B cell (primary cell): ENCODE results near the gene MKRN2OS. TPM values are rescaled to one million over a fixed set of nuclear protein-coding genes. Genes with fewer than 3 reads are reported as not detected.

Experiments
- ATAC-seq: fragments of 200-7000 bp; cut with Tn5 transposase; one replicate; pipeline ENCODE4 v1.10.0; 2021; ENCODE audit warnings: low read depth, mild to moderate bottlenecking, moderate number of reproducible peaks, moderate library complexity
- CTCF ChIA-PET: fragments of 350-600 bp; sonication (Branson Sonifier 250); formaldehyde crosslinking; loops from one replicate; lab custom pipeline; 2021; ENCODE audit warnings: antibody characterized with exemption, inconsistent platforms; lab: Charles Lee
- POLR2A ChIA-PET: fragments of 350-600 bp; sonication (Branson Sonifier 250); formaldehyde crosslinking; loops from one replicate; lab custom pipeline; 2021; ENCODE audit warnings: antibody characterized with exemption; lab: Charles Lee
- DNase-seq: peaks from one replicate; pipeline ENCODE4 v3.0.0; 2013
- H2AFZ ChIP-seq: 2 replicates; pipeline ENCODE4 v1.6.1; 2012; ENCODE audit warnings: mild to moderate bottlenecking, low read depth, low read length; ENCODE audit not compliant: insufficient read depth, poor library complexity, severe bottlenecking
- H3K27ac ChIP-seq, 2 donors: 1 replicate in 1 of 2; 2 replicates in 1 of 2; pipeline ENCODE4 v1.5.1; 2012 to 2013; ENCODE audit warnings: low read length in 2 of 2, mild to moderate bottlenecking in 2 of 2, moderate library complexity in 1 of 2
- H3K27me3 ChIP-seq, 4 experiments: fragments of 200-600 bp in 1 of 4; sonication (generic) in 1 of 4; replicated peaks in 1 of 4; 1 replicate in 2 of 4; 2 replicates in 2 of 4; pipeline versions ENCODE4 v1.6.1 to v1.7.0; 2013 to 2016; ENCODE audit warnings: low read length in 3 of 4, mild to moderate bottlenecking in 2 of 4, mixed read lengths in 1 of 4, moderate library complexity in 1 of 4; ENCODE audit not compliant: insufficient read depth in 4 of 4, control insufficient read depth in 3 of 4; ENCODE audit errors: control extremely low read depth in 1 of 4
- H3K36me3 ChIP-seq, 2 experiments: replicated peaks in 1 of 2; 1 replicate in 1 of 2; 2 replicates in 1 of 2; pipeline versions ENCODE4 v1.6.1 to v1.7.1; 2013; ENCODE audit warnings: low read length in 1 of 2; ENCODE audit not compliant: insufficient read depth in 2 of 2, control insufficient read depth in 1 of 2; ENCODE audit errors: control extremely low read depth in 1 of 2, extremely low read depth in 1 of 2
- H3K4me1 ChIP-seq, 2 donors: fragments of 200-600 bp in 1 of 2; sonication (generic) in 1 of 2; 1 replicate in 1 of 2; 2 replicates in 1 of 2; pipeline versions ENCODE4 v1.5.1 to v1.6.1; 2013 to 2017; ENCODE audit warnings: low read length in 2 of 2; ENCODE audit not compliant: control insufficient read depth in 2 of 2, insufficient read depth in 2 of 2
- H3K4me2 ChIP-seq: replicated peaks from 2 replicates; pipeline ENCODE3; 2012; ENCODE audit warnings: mild to moderate bottlenecking, low read depth, low read length; ENCODE audit not compliant: poor library complexity, severe bottlenecking
- H3K4me3 ChIP-seq, 5 experiments: fragments of 200-600 bp in 1 of 5; sonication (generic) in 1 of 5; 1 replicate in 3 of 5; 2 replicates in 2 of 5; pipeline versions ENCODE4 v1.5.1 to v1.7.0; 2011 to 2016; ENCODE audit warnings: low read length in 4 of 5, mild to moderate bottlenecking in 4 of 5, low read depth in 2 of 5, control low read depth in 1 of 5, moderate library complexity in 1 of 5; ENCODE audit not compliant: insufficient read depth in 1 of 5; ENCODE audit errors: control extremely low read depth in 1 of 5, extremely low read depth in 1 of 5
- H3K79me2 ChIP-seq: fragments of 200-600 bp; sonication (generic); one replicate; pipeline ENCODE4 v1.6.0; 2016; ENCODE audit warnings: low read length; ENCODE audit not compliant: control insufficient read depth, insufficient read depth
- H3K9ac ChIP-seq: fragments of 200-600 bp; sonication (generic); 2 replicates; pipeline ENCODE4 v1.6.1; 2017; ENCODE audit warnings: mild to moderate bottlenecking, low read length, moderate library complexity
- H3K9me3 ChIP-seq, 3 donors: one replicate each; pipeline versions ENCODE4 v1.6.1 to v1.7.1; 2013; ENCODE audit warnings: low read length in 2 of 3; ENCODE audit not compliant: control insufficient read depth in 2 of 3, insufficient read depth in 1 of 3; ENCODE audit errors: control extremely low read depth in 1 of 3
- H4K20me1 ChIP-seq: 2 replicates; pipeline ENCODE4 v1.6.0; 2012; ENCODE audit warnings: mild to moderate bottlenecking, low read length; ENCODE audit not compliant: insufficient read depth, control insufficient read depth, poor library complexity, severe bottlenecking
- H3K27ac Mint-ChIP-seq: one replicate; pipeline ENCODE4 v1.8.0; 2021; ENCODE audit warnings: mixed read lengths
- H3K27me3 Mint-ChIP-seq: one replicate; pipeline ENCODE4 v1.8.0; 2021; ENCODE audit warnings: mixed read lengths
- H3K4me1 Mint-ChIP-seq: one replicate; pipeline ENCODE4 v1.8.0; 2021; ENCODE audit warnings: mixed read lengths
- H3K4me3 Mint-ChIP-seq: one replicate; pipeline ENCODE4 v1.8.0; 2021; ENCODE audit warnings: mixed read lengths
- H3K9me3 Mint-ChIP-seq: one replicate; pipeline ENCODE4 v1.8.0; 2022; ENCODE audit warnings: mixed read lengths; ENCODE audit not compliant: insufficient read depth
- CTCF ChIP-seq: fragments of 200-600 bp; IDR thresholded peaks from one replicate; pipeline ENCODE4 v1.8.0; 2022; ENCODE audit warnings: antibody characterized with exemption, mild to moderate bottlenecking
- EZH2 ChIP-seq: IDR thresholded peaks from 2 replicates; pipeline ENCODE4 v1.6.1; 2012; ENCODE audit warnings: borderline replicate concordance, low read depth, mild to moderate bottlenecking, moderate library complexity, low read length; ENCODE audit not compliant: insufficient read depth, poor library complexity, severe bottlenecking
- WGBS: methylation state at CpG from one replicate; pipeline ENCODE4 v1.1.5; 2013; ENCODE audit warnings: missing lambda C conversion rate; ENCODE audit not compliant: insufficient coverage; 5-methylcytosine and 5-hydroxymethylcytosine counted together
- intact Hi-C: fragments of 100-400 bp; cut with micrococcal nuclease; formaldehyde crosslinking; loops from one replicate; pipeline ENCODE4 v1.10.0; 2022
- polyA plus RNA-seq: library from polyadenylated mRNA; depleted of rRNA; stranded (reverse); fragments of >200 nt; gene quantifications from 2 replicates; pipeline ENCODE4 v1.2.3, GENCODE V29; 2012
- total RNA-seq, 2 donors: library from RNA; stranded (reverse); fragments of 120-200 nt in 1 of 2; gene quantifications; 1 replicate in 1 of 2; 2 replicates in 1 of 2; pipeline versions ENCODE4 v1.2.3 to v1.2.4, GENCODE V29; 2013 to 2022

The MKRN2OS gene
- total and polyA plus RNA-seq, 2 donors (not counting 1 experiment from before 2014, with no cell fraction given): not detected

GRCh38 chr3:12585970-12586369 is 40.7 kb upstream of the MKRN2OS start:
- Histone ChIP-seq H3K9me3 (no peaks in the 10 kb centered on the region), H3K9ac (no peak overlapping the region), H3K4me3 (no peak overlapping the region), H3K4me2 (no peak overlapping the region), H3K27me3 (no peaks in the 10 kb centered on the region), H4K20me1 (no peaks in the 10 kb centered on the region), H2AFZ (no peak overlapping the region), H3K79me2 (no peaks in the 10 kb centered on the region), H3K36me3 (peaks cover 5 to 88% of the 10 kb centered on the region in 2 experiments), H3K27ac (peak overlapping the region in 1 of 2 donors; percentile 25), H3K4me1 (peaks cover 10 to 14% of the 10 kb centered on the region in 2 donors)
- Mint-ChIP-seq H3K27me3 (no peaks in the 10 kb centered on the region), H3K9me3 (no peaks in the 10 kb centered on the region), H3K4me3 (no peak overlapping the region), H3K27ac (peak overlapping the region; percentile 8), H3K4me1 (peaks cover 15% of the 10 kb centered on the region)
- POLR2A ChIA-PET: no interaction called here
- CTCF ChIA-PET: no interaction called here
- TF ChIP-seq EZH2 (no peak), CTCF (no peak)
- intact Hi-C loops: no loop called here
- DNase-seq (no peak), ATAC-seq (no peak)
- 88% methylated on average over 1 of the region's 5 CpGs for WGBS

GRCh38 chr3:12585181-12585580 is 39.9 kb upstream of the MKRN2OS start:
- Histone ChIP-seq H3K4me1 (peaks cover 3 to 7% of the 10 kb centered on the region in 2 donors), H3K4me2 (no peak overlapping the region), H3K27ac (no peak overlapping the region), H3K4me3 (no peak overlapping the region), H4K20me1 (no peaks in the 10 kb centered on the region), H3K36me3 (peaks cover 7 to 85% of the 10 kb centered on the region in 2 experiments), H2AFZ (no peak overlapping the region), H3K27me3 (no peaks in the 10 kb centered on the region), H3K9me3 (no peaks in the 10 kb centered on the region), H3K9ac (no peak overlapping the region), H3K79me2 (no peaks in the 10 kb centered on the region)
- intact Hi-C loops: no loop called here
- no peak for TF ChIP-seq EZH2
- no peak for TF ChIP-seq CTCF
- DNase-seq: no peak
- Mint-ChIP-seq H3K27me3 (no peaks in the 10 kb centered on the region), H3K4me3 (no peak overlapping the region), H3K4me1 (peaks cover 8% of the 10 kb centered on the region), H3K9me3 (no peaks in the 10 kb centered on the region), H3K27ac (no peak overlapping the region)
- CTCF ChIA-PET: no interaction called here
- 100% methylated on average over 2 of the region's 3 CpGs for WGBS
- no peak for ATAC-seq
- POLR2A ChIA-PET: no interaction called here
